Esophagus squamous epithelium (tissue), 5 donors: ENCODE data around the gene MVK. TPM values are rescaled to one million over a fixed set of nuclear protein-coding genes. Genes with fewer than 3 reads are reported as not detected.

ENCODE experiments used
- DNase-seq: peaks from one replicate; lab custom pipeline; 2025; lab: John Stamatoyannopoulos, UW
- H3K27ac ChIP-seq, 4 donors: fragments of 200-600 bp; sonication (generic); one replicate each; pipeline ENCODE4 v1.5.1; 2016 to 2019; ENCODE audit warnings: mild to moderate bottlenecking in 1 of 4
- H3K27me3 ChIP-seq, 4 donors: fragments of 200-600 bp; sonication (generic); 1 replicate in 3 of 4; 2 replicates in 1 of 4; pipeline versions ENCODE4 v1.5.1 to v1.6.0; 2017 to 2021; ENCODE audit warnings: antibody characterized with exemption in 1 of 4
- H3K36me3 ChIP-seq, 3 donors: fragments of 200-600 bp; sonication (generic); one replicate each; pipeline ENCODE4 v1.5.1; 2016 to 2019
- H3K4me1 ChIP-seq, 3 donors: fragments of 200-600 bp; sonication (generic); one replicate each; pipeline ENCODE4 v1.5.1; 2017 to 2019
- H3K4me3 ChIP-seq, 4 donors: fragments of 200-600 bp; sonication (generic); 1 replicate in 3 of 4; 2 replicates in 1 of 4; pipeline ENCODE4 v1.5.1; 2016 to 2019; ENCODE audit warnings: mild to moderate bottlenecking in 2 of 4, moderate library complexity in 1 of 4
- H3K9me3 ChIP-seq, 3 donors: fragments of 200-600 bp; sonication (generic); one replicate each; pipeline ENCODE4 v1.5.1; 2016 to 2019
- CTCF ChIP-seq, 6 experiments: fragments of 450-650 bp in 4 of 6; fragments of 200-600 bp in 2 of 6; sonication (generic) in 2 of 6; IDR thresholded peaks; one replicate each; pipeline ENCODE4 v1.5.1; 2016 to 2019; ENCODE audit warnings: antibody characterized with exemption in 6 of 6, mild to moderate bottlenecking in 4 of 6, moderate library complexity in 4 of 6
- POLR2A ChIP-seq, 4 donors: fragments of 450-650 bp; IDR thresholded peaks; one replicate each; pipeline ENCODE4 v1.6.1; 2017; ENCODE audit warnings: antibody characterized with exemption in 4 of 4, mild to moderate bottlenecking in 4 of 4, moderate library complexity in 3 of 4
- WGBS, 2 donors: methylation state at CpG; one replicate each; pipeline ENCODE4 v1.1.5; 2018; 5-methylcytosine and 5-hydroxymethylcytosine counted together
- intact Hi-C: fragments of 100-400 bp; cut with DNase I; formaldehyde crosslinking; loops from one replicate; pipeline ENCODE4 v1.15.0; 2022
- total RNA-seq, 4 donors: library from RNA; depleted of rRNA; stranded (reverse); fragments of >200 nt; gene quantifications; one replicate each; pipeline ENCODE4 v1.1.0, GENCODE V29; 2016
- donor health status: DM: yes; HTN: yes; CAD: no.

MVK gene
- total RNA-seq, 4 donors from 2014 or later = 38.9 to 62.6 (median 46.4) TPM

GRCh38 chr12:109625131-109625559 is 51.6 kb downstream of the MVK start:
- H3K36me3 ChIP-seq = no peaks in the 10 kb centered on the region
- H3K27me3 ChIP-seq = peaks cover 0 to 88% (median 0%) of the 10 kb centered on the region in 4 donors
- no peaks in the 10 kb centered on the region for H3K9me3 ChIP-seq
- no peak for TF ChIP-seq CTCF (IDR thresholded peaks at IDR 0.05)
- no peak for TF ChIP-seq POLR2A (IDR thresholded peaks at IDR 0.05)
- H3K27ac ChIP-seq = no peak overlapping the region
- intact Hi-C loops = no loop called here
- no peak for DNase-seq
- peaks cover 4 to 17% (median 11%) of the 10 kb centered on the region in 3 donors for H3K4me1 ChIP-seq
- no peak overlapping the region for H3K4me3 ChIP-seq
- WGBS, 2 donors = 76 to 80% methylated on average over 3 to 6 of the region's 6 CpGs

- no peak overlapping the region for H3K4me3 ChIP-seq
- peaks cover 0 to 89% (median 0%) of the 10 kb centered on the region in 4 donors for H3K27me3 ChIP-seq
- no peak for TF ChIP-seq CTCF (IDR thresholded peaks at IDR 0.05)
- TF ChIP-seq POLR2A (IDR thresholded peaks at IDR 0.05) = no peak
- intact Hi-C loops = no loop called here
- no peak for DNase-seq
- WGBS, 2 donors = 64 to 79% methylated on average over 10 to 11 of the region's 12 CpGs
- no peaks in the 10 kb centered on the region for H3K36me3 ChIP-seq
- no peak overlapping the region for H3K27ac ChIP-seq
- H3K4me1 ChIP-seq = peaks cover 4 to 16% (median 10%) of the 10 kb centered on the region in 3 donors
- no peaks in the 10 kb centered on the region for H3K9me3 ChIP-seq
Observed at GRCh38 chr12:109625749-109626377, 52.3 kb downstream of the MVK start.

- H3K9me3 ChIP-seq = no peaks in the 10 kb centered on the region
- WGBS, 2 donors = 68 to 90% methylated on average over 3 to 4 of the region's 7 CpGs
- intact Hi-C loops = no loop called here
- no peak for DNase-seq
- TF ChIP-seq CTCF (IDR thresholded peaks at IDR 0.05) = no peak
- TF ChIP-seq POLR2A (IDR thresholded peaks at IDR 0.05) = no peak
- H3K4me1 ChIP-seq = peaks cover 3 to 9% (median 4%) of the 10 kb centered on the region in 3 donors
- H3K27me3 ChIP-seq = peaks cover 0 to 93% (median 0%) of the 10 kb centered on the region in 4 donors
- no peak overlapping the region for H3K4me3 ChIP-seq
- no peaks in the 10 kb centered on the region for H3K36me3 ChIP-seq
- no peak overlapping the region for H3K27ac ChIP-seq
Observed at GRCh38 chr12:109626378-109627115, 53.0 kb downstream of the MVK start.

- Histone ChIP-seq H3K9me3 (no peaks in the 10 kb centered on the region), H3K27ac (no peak overlapping the region), H3K4me3 (no peak overlapping the region), H3K27me3 (peaks cover 0 to 93% (median 0%) of the 10 kb centered on the region in 4 donors), H3K4me1 (no peaks in the 10 kb centered on the region), H3K36me3 (no peaks in the 10 kb centered on the region)
- intact Hi-C loops = no loop called here
- no peak for DNase-seq
- TF ChIP-seq CTCF (IDR thresholded peaks at IDR 0.05) = no peak
- no peak for TF ChIP-seq POLR2A (IDR thresholded peaks at IDR 0.05)
- 28 to 39% methylated on average over 4 to 6 of the region's 7 CpGs for WGBS, 2 donors
Observed at GRCh38 chr12:109627633-109628032, 54.0 kb downstream of the MVK start.

GRCh38 chr12:109630107-109630506 is 56.5 kb downstream of the MVK start:
- TF ChIP-seq CTCF (IDR thresholded peaks at IDR 0.05) = no peak
- no peak for TF ChIP-seq POLR2A (IDR thresholded peaks at IDR 0.05)
- no peaks in the 10 kb centered on the region for H3K4me1 ChIP-seq
- DNase-seq = no peak
- peaks cover 0 to 79% (median 0%) of the 10 kb centered on the region in 4 donors for H3K27me3 ChIP-seq
- intact Hi-C loops = no loop called here
- no peak overlapping the region for H3K4me3 ChIP-seq
- no peak overlapping the region for H3K27ac ChIP-seq
- no peaks in the 10 kb centered on the region for H3K9me3 ChIP-seq
- no peaks in the 10 kb centered on the region for H3K36me3 ChIP-seq
- 84 to 86% methylated on average over 5 of the region's 5 CpGs for WGBS, 2 donors
